Hair follicle dermal papilla cell (primary cell): ENCODE results near the gene ACOT9. TPM values are rescaled to one million over a fixed set of nuclear protein-coding genes. Genes with fewer than 3 reads are reported as not detected.

Source experiments
- small RNA-seq: library from RNA; depleted of rRNA; stranded (forward); fragments of <200 nt; gene quantifications from one replicate; pipeline ENCODE3, GENCODE V24; 2012
- total RNA-seq: library from RNA; depleted of rRNA; stranded (reverse); fragments of >200 nt; gene quantifications from 2 replicates; pipeline ENCODE4 v1.2.3, GENCODE V29; 2012

The ACOT9 gene
- 52.6 and 54.5 TPM in 2 replicates for total RNA-seq

GRCh38 chrX:23742697-23743622 lies at the start of gene ACOT9:
ACOT9 (minus strand) TSS chrX:23743276; CDS start chrX:23743144, 132 bp downstream.

GRCh38 chrX:23782863-23783588 lies 40.0 kb upstream of the ACOT9 start, which contains the start of gene SAT1:
SAT1 (plus strand) TSS chrX:23783173; CDS start chrX:23783352, 179 bp downstream.

GRCh38 chrX:23667239-23668177 lies 75.6 kb downstream of the ACOT9 start, which contains the start of gene PRDX4:
PRDX4 (plus strand) TSS chrX:23667493; CDS start chrX:23667571, 78 bp downstream.

Small RNAs within 50 kb of the gene (small RNA-seq; reads per million reads assigned to genes)
- gene RF00019 = not detected

Other genes with a start within 250 kb of the ACOT9 start
- 164 and 201 TPM in 2 replicates for gene PRDX4, start 75.8 kb downstream of the ACOT9 start, total RNA-seq
- gene SAT1, start 39.9 kb upstream of the ACOT9 start, total RNA-seq = 66.7 and 77.5 TPM in 2 replicates
- 6.6 and 7.1 TPM in 2 replicates for gene APOO, start 164.7 kb upstream of the ACOT9 start, total RNA-seq
- gene CXorf58, start 164.7 kb upstream of the ACOT9 start, total RNA-seq = not detected in 2 replicates